ENCODE results near the gene TSKU.

The TSKU gene

DNA sequence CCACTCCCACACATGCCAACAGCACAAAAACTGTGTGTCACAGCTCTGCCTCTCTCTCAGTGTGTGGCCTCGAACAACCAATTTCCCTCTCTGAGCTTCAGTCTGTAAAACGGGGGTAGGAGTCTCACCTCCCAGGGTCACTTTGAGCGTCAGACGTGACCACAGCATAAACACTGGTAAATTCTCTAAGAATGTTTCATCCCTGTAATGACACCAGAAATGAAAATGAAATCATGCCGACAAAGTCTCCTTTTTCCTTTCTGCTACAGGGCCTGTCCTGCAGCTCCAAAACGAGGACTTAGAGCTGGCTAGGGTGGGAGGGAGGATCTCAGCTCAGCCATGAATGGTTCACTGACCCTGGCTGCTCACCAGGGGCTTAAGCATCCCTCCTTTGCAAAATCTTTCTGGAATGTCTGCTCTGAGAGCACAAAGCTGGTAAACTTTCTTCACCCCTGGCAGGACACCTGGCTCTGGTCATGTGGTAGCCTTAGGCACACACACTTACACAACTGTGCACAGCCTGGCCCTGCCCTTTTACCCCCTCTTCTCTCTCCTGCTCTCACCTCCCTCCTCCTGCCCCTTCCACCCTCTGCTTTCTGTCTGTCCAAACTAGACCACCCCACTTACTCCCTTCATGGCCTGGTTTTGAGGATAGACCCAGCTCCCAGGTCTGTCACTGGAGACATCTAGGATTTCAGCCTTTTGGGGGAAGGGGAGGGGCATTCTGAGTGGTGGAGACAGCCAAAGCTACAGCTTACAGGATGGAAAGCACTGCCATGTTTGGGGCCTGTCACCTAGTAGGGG is 12.3 kb upstream of the TSKU start:
- DNase-seq, result no peak

DNA sequence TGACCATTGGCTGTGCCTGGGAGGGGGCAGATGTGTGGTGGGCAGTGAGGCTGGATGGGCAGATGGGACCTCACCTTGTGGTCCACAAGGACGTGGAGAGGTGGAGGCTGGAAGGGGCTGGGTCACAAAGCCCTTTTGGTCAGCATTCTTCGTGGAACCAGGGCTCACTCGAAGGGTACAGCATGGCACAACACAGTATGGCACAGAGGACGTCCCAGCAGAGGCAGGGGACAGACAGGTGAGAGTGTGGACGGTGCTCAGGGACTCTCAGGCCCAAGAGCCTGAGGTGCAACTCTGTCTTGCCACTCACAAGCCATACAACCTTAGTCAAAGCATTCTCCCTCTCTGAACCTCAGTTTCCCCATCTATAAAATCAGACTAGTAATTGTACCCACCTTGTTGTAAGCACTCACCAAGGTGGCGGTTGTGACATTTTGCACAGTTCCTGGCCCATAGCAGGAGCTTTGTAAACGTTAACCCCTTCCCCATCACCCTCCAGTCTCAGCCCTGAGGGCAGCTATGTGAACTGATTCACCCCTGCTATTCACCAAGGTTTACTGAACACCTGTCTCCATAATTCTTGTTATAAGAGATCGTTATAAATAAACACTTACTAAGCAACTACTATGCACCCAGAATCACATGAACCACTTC is 11.6 kb upstream of the TSKU start:
- no peak for DNase-seq

DNA sequence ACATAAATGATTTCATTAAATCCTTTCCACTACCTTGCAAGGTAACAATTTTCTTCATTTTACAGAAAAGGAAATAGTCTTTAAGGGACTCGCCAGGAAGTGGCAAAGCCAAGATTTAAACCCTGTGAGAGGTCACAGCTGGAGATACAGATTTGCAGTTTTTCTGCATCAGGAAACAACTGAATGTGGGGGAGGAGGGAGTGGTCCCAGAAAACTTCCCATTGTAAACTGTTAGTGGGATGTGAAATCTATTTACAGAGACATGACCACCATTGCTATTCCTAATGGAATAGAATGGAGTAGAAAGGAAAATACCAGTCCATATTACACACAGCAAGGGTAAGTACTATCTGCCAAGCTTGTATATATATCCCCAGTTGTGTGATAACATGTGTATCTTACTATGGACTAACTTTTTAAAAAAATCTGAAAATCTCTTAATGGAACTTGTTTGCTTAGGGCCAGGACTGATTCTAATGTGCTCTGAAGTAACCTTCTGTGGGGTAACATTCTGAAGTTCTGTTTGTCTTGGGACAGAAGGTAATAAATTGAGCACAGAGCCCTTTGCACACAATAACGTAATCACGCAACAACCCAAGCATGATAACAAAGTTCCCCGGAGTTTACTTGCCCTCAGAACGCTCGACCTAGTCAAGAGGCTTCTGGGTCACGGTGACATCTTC is 10.9 kb upstream of the TSKU start:
- no peak for DNase-seq

- DNase-seq, result no peak
Measured at GRCh38 chr11:76772783-76773106, 10.4 kb upstream of the TSKU start.

DNA sequence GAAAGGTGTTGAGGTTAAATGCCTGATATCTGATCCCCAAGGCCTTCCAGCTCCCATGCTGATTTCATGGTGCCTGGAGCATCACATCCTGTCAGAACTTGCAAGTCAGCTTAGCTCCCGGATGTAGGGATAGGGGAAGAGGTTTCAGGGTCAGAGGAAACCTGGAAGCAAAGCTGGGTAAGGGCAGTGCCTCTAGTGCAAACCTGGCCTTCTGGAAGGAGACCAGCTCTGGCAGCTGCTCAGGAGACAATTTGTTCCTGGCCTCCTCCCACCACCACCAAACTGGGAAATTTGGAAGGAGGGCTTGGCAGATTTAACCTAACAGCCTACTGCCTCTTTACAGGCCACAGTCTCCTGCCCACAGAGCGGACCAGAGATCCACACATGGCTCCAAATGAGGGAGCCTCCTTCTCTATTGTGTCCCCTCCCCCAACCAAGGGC is 9.2 kb upstream of the TSKU start:
- no peak for DNase-seq

DNA sequence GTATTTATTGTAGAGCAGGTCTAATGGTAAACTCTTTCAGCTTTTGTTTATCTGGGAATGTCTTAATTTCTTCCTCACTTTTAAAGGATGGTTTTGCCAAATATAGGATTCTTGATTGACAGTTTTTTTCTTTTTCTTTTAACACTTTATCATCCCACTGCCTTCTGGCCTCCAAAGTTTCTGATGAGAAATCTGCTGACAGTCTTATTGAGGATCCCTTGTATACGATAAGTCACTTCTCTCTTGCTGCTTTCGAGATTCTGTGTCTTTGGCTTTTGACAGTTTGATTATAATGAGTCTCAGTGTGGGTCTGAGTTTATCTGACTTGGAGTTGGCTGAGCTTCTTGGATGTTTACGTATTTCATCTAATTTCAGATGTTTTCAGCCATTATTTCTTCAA is 6.7 kb upstream of the TSKU start:
- DNase-seq, result no peak

DNA sequence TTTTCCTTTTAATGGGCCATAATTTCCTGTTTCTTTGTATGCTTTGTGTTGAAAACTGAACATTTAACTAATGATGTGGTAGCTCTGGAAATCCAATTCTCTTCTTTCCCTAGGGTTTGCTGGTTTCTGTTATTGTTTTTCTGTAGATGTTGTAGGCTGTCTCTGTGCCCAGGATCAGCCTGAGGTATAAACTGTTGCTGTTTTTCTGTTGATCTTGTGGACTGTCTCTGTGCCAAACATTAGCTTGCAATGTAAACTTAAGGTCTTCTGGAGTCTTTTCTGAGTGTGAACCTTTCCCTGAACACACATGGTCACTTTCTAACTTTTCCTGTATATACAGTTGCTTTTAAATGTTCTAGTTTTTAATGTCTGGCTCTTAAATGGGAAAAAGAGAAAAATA is 5.9 kb upstream of the TSKU start:
- no peak for DNase-seq

GRCh38 chr11:76777876-76778275 is 5.3 kb upstream of the TSKU start:
- DNase-seq, result no peak

GRCh38 chr11:76778874-76779273 is 4.3 kb upstream of the TSKU start:
- no peak for DNase-seq

DNA sequence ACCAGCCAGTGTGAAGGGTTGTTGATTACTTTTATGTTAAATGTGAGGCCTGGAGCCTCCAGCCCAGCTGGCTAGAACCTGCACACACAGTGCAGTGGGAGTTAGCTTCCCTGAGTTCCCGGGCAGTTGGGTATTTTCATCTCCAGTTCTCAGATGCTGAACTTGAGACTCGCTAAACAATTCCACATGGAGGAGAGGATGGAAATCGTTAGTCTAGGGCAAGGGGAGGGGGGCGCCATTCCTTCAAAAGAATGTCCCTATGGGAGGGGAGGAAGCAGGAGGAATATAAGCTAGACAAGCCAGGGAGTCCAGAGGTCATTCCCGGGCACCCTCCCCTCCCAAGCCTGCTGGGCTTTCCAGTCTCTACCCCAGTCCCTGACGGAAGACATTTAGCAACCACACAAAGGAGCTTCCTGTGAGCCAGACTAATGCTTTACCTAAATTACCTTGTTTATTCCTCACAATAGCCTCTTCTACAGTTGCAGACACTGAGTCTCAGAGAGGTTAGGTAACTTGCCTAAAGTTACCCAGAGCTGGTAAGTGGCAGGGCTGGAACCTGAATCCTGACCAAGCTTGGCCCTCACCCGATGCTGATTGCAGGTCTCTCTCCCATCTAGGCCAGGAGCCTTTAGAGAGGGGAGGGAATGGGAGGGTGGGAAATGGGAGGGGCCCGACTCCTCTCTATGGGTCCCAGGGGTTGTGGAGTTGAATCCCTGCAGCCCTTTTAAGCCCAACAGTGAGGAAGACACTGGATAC is 1.9 kb upstream of the TSKU start:
- no peak for DNase-seq

DNA sequence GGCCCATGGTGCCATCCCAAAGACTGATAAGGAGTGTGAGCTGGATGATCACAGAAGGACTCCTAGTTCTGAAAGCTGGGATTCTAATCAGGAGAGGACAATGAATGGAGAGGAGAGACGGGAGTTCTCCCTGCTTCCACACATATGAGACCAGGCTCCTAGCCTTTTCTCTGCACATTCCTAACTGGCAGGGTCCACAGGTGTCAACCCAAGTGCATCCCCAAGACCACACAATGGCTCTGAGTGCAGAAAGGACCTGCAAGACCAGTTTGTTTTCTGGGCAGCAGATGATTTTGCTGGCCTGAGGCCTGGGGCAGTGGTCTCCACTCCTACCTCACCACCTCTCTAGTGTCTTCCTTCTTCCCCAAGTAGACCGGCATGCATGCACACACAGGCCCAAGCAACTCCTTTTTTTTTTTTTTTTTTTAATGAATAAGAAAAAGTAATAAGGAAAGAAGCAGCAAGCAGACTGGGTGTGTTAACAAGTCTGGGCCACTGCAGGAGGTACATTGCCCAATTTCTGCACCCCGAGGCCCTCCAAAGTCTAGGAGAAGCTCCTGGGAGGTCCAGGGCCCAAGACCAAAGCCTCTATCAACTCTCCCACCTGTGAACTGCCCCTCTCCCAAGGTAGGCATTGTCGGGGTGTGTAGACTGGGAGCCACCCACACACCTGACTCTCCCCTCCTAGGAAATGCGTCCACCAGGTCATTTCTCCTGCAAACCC is 1.2 kb upstream of the TSKU start:
- no peak for DNase-seq

DNA sequence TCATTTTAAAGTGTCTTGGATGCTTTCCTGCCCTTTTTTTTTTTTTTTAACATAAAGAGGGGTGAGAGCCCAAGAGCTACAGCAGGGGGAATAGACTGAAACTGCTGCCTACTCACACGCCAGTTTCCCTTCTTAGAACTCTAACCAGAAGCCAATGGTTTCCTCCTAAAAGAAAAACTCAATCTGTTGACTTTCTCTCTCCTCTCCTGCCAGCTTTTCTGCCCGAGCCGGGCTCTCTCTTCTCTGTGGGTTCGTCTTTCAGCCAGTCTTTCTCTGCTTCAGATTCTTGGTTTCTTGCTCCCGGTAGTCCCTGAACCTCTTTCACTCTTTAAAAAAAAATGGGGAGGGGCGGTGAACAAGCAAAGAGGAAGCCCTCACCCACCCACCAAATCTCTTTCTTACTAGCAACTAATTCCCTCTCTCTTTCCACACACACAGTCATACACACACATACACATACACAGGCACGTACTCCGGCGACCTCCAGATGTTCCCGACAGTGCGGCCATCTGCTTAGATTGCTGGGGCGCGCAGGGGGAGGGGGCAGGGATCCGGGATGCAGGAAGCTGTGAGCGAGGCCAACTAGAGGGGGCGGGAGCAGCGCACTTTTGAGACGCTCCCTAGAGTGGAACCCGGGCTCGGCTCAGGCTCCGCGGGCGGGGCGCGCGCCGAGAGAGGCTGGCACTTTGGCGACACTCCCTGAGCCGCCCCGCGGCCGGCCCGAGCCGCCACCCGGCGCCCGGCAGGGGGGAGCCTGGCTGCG is 444 bp upstream of the TSKU start:
- DNase-seq, result peak; percentile 28

GRCh38 chr11:76783896-76784813 is 999 bp downstream of the TSKU start:
- no peak for DNase-seq

DNA sequence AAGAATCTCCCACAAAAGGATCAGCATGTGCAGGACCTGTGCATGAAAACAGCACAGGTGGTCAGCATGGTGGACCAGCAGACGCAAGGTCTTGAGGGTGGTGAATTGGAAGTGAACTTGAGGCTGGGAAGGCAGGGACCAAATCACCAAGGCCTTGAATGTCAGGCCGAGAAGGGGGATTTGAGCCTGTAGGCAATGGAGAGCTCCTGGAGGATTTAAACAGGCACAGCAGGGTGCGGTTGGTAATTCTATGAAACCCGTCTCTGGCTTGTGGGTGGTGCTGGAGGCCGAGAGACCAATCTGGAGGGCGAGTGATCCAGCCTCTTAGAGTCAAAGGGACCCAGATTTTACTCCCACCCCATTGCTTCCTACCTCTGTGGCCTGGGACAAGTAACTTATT is 2.4 kb downstream of the TSKU start:
- no peak for DNase-seq

GRCh38 chr11:76786016-76786415 is 2.9 kb downstream of the TSKU start:
- DNase-seq, result no peak

DNA sequence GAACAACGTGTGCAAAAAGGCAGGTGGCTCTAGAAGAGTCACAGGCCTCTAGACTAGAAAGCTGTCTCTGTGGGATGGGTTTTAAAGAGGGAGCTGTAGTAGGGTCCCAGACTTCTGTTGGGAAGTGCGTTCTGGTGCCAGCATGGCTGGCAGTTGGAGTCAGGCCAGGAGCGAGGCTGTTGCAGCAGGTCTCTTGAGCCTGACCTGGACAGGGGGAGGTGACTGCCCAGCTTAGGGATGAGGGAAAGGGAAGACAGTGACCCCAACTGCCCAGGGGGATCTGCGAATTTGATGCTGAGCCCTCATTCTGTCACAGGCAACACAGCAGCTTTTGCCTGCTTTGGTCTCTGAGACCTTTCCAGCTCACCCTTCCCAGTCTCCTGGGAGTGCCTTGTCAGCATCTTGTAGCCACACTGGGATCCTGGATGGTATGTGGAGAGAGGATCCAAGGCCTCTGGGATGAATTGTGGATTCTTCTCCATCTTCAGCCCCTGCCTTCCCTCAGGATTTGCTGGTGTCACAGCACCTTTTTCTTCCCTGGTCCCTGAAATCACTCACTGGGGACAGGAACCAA is 3.4 kb downstream of the TSKU start:
- no peak for DNase-seq

GRCh38 chr11:76787271-76787670 is 4.1 kb downstream of the TSKU start:
- no peak for DNase-seq

- DNase-seq, result no peak
Measured at GRCh38 chr11:76787911-76788596, 4.9 kb downstream of the TSKU start.

- DNase-seq, result no peak
Measured at GRCh38 chr11:76788661-76789442, 5.7 kb downstream of the TSKU start.
